ENCODE results near the gene LCN6.
A peak's percentile ranks its signal among the peaks of the same experiment; 100 is the strongest.
"Not testable (repeated sequence)": the region's sequence is repeated elsewhere in the genome, so short reads cannot be mapped to it uniquely, and the experiment has no call there.

The LCN6 gene

DNA sequence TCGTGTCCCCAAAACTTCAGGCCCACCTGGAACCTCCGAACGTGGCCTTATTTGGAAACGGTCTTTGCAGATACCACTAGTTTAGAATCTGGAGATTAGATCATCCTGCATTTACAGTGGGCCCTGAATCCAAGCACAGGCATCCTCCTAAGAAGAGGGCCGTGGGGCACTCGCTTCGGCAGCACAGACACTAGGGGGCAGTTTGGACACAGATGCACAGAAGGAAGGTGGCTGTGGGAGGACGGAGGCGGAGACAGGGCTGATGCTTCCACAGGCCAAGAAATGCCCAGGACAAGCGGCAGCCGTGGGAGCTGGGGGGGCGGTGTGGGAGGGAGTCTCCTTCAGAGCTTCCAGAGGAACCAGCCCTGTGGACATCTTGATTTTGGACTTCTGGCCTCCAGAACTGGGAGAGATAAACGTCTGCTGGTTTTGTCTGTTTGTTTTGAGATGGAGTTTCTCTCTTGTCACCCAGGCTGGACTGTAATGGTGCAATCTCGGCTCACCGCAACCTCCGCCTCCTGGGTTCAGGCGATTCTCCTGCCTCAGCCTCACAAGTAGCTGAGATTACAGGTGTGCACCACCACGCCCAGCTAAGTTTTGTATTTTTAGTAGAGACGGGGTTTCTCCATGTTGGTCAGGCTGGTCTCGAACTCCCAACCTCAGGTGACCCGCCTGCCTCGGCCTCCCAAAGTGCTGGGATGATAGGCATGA, 12.7 kb upstream of the LCN6 start:
- H3K79me2 ChIP-seq (ENCODE audit: insufficient read depth, low read length); H3K36me3 ChIP-seq (ENCODE audit: insufficient read depth, low read length); H3F3A ChIP-seq (ENCODE audit: low read depth); H3K27me3 ChIP-seq (ENCODE audit: insufficient read depth, low read length, poor library complexity, severe bottlenecking); H3K9ac ChIP-seq (ENCODE audit: low read depth, low read length, poor library complexity, severe bottlenecking); H3K4me2 ChIP-seq (ENCODE audit: low read depth, low read length, poor library complexity, severe bottlenecking); H4K20me1 ChIP-seq (ENCODE audit: insufficient read depth, low read length, poor library complexity, severe bottlenecking); H3K9me2 ChIP-seq (replicated peaks; ENCODE audit: low read depth, low read length); H3K4me1 ChIP-seq (ENCODE audit: insufficient read depth, low read length, poor library complexity, severe bottlenecking); H3K4me3 ChIP-seq (ENCODE audit: low read length, poor library complexity, severe bottlenecking); H3K9me3 ChIP-seq (ENCODE audit: insufficient read depth, low read depth, low read length): not testable (repeated sequence)
- peak overlapping the region; percentile 53; the same call in 1 of the 2 replicates for H2AFZ ChIP-seq (ENCODE audit: low read length)
- TF ChIP-seq, protein P1, sequence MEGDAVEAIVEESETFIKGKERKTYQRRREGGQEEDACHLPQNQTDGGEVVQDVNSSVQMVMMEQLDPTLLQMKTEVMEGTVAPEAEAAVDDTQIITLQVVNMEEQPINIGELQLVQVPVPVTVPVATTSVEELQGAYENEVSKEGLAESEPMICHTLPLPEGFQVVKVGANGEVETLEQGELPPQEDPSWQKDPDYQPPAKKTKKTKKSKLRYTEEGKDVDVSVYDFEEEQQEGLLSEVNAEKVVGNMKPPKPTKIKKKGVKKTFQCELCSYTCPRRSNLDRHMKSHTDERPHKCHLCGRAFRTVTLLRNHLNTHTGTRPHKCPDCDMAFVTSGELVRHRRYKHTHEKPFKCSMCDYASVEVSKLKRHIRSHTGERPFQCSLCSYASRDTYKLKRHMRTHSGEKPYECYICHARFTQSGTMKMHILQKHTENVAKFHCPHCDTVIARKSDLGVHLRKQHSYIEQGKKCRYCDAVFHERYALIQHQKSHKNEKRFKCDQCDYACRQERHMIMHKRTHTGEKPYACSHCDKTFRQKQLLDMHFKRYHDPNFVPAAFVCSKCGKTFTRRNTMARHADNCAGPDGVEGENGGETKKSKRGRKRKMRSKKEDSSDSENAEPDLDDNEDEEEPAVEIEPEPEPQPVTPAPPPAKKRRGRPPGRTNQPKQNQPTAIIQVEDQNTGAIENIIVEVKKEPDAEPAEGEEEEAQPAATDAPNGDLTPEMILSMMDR (conservative IDR thresholded peaks at IDR 0.05; ENCODE audit: low read length): peak; percentile 72

DNA sequence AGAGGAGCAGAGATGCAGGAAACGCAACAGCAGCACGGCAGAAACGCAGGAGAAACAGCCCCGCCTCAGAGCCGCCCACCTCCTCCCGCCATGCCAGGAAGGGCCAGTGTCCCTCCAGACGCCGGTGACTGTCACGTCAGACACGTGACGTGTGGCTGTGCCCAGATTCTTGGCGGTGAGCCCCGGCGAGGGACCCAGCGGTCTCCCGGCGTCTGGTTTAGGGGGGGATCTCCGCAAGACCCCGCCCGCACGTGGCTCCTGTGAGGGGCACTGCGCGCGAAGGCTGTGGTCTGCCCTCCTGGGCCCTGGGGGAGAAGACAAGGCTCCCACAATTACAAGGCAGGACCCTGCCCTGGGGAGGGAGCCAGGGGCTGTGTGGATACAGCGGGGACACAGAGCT, 12.1 kb upstream of the LCN6 start:
- Histone ChIP-seq H2AFZ (ENCODE audit: low read length) (no peak overlapping the region), H3K36me3 (ENCODE audit: insufficient read depth, low read length) (no peaks in the 10 kb centered on the region), H3K4me3 (ENCODE audit: low read length, poor library complexity, severe bottlenecking) (no peak overlapping the region), H4K20me1 (ENCODE audit: insufficient read depth, low read length, poor library complexity, severe bottlenecking) (no peaks in the 10 kb centered on the region), H3K27me3 (ENCODE audit: insufficient read depth, low read length, poor library complexity, severe bottlenecking) (no peaks in the 10 kb centered on the region), H3K79me2 (ENCODE audit: insufficient read depth, low read length) (no peaks in the 10 kb centered on the region), H3K9me2 (replicated peaks; ENCODE audit: low read depth, low read length) (no peaks in the 10 kb centered on the region), H3K9ac (ENCODE audit: low read depth, low read length, poor library complexity, severe bottlenecking) (no peak overlapping the region), H3K4me1 (ENCODE audit: insufficient read depth, low read length, poor library complexity, severe bottlenecking) (no peaks in the 10 kb centered on the region), H3K4me2 (ENCODE audit: low read depth, low read length, poor library complexity, severe bottlenecking) (no peak overlapping the region), H3K9me3 (ENCODE audit: insufficient read depth, low read depth, low read length) (no peaks in the 10 kb centered on the region), H3F3A (ENCODE audit: low read depth) (no peaks in the 10 kb centered on the region)
- no peak for TF ChIP-seq EZH2phosphoT487 (IDR thresholded peaks at IDR 0.05; ENCODE audit: borderline replicate concordance)
- TF ChIP-seq, protein P1 (conservative IDR thresholded peaks at IDR 0.05; ENCODE audit: low read length): no peak

DNA sequence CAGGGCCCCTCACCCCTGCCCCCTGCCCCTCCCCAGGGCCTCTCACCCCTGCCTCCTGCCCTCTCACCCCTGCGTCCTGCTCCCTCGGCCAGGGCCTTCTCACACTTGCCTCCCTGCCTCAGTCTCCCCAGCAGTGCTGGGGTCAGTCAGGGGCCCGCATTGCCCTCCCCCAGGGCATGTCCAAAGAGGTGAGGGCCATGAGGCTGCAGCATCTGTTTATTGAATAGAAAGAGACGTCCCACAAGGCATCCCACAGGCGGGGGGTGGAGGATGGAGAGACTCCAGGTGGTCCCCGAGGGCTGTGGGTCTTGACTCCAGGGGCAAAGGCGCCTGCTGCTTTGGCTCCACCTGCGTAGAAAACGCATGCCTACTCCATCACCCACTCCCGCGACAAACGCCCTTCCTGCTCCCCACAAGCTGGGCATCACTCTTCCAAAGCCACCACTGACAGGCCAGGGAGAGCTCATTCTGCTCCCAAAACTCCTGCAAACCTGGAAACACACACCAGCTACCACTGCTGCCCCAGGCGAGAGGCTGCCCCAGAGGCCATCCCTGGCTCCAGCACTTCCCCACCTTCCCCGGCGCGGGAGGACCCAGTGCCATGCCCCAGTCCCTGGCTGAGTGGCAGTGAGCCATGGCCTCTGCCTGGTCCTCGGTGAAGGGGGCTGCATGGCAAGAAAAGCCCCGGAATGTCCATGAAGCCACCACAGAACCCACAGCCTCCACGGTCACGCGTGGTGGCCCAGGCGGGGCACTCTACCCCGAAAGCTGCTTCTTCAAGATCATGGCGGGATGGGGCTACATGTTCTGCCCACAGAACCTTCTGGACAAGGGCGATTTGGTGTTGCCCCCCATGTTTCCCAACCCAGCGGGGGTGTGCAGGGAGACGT, 11.4 kb upstream of the LCN6 start:
- no peaks in the 10 kb centered on the region for H3K79me2 ChIP-seq (ENCODE audit: insufficient read depth, low read length)
- TF ChIP-seq, protein P1 (conservative IDR thresholded peaks at IDR 0.05; ENCODE audit: low read length): no peak
- TF ChIP-seq EZH2phosphoT487 (IDR thresholded peaks at IDR 0.05; ENCODE audit: borderline replicate concordance): no peak
- H3F3A ChIP-seq (ENCODE audit: low read depth): no peaks in the 10 kb centered on the region
- H4K20me1 ChIP-seq (ENCODE audit: insufficient read depth, low read length, poor library complexity, severe bottlenecking): no peaks in the 10 kb centered on the region
- H3K36me3 ChIP-seq (ENCODE audit: insufficient read depth, low read length): no peaks in the 10 kb centered on the region
- no peak overlapping the region for H2AFZ ChIP-seq (ENCODE audit: low read length)
- no peaks in the 10 kb centered on the region for H3K9me2 ChIP-seq (replicated peaks; ENCODE audit: low read depth, low read length)
- H3K9ac ChIP-seq (ENCODE audit: low read depth, low read length, poor library complexity, severe bottlenecking): no peak overlapping the region
- no peaks in the 10 kb centered on the region for H3K9me3 ChIP-seq (ENCODE audit: insufficient read depth, low read depth, low read length)
- H3K4me3 ChIP-seq (ENCODE audit: low read length, poor library complexity, severe bottlenecking): no peak overlapping the region
- H3K27me3 ChIP-seq (ENCODE audit: insufficient read depth, low read length, poor library complexity, severe bottlenecking): no peaks in the 10 kb centered on the region
- no peaks in the 10 kb centered on the region for H3K4me1 ChIP-seq (ENCODE audit: insufficient read depth, low read length, poor library complexity, severe bottlenecking)
- no peak overlapping the region for H3K4me2 ChIP-seq (ENCODE audit: low read depth, low read length, poor library complexity, severe bottlenecking)

All from Loucy (cell line).